Neural cell (in vitro differentiated cells): Measurements from ENCODE around the gene TCFL5. TPM values are rescaled to one million over a fixed set of nuclear protein-coding genes. Genes with fewer than 3 reads are reported as not detected.

Experiments
- H2AFZ ChIP-seq: fragments of 200-600, 300-800 bp; sonication (generic), shearing (Covaris generic); 2 replicates; pipeline ENCODE4 v1.6.0; 2014; ENCODE audit warnings: low read depth, mild to moderate bottlenecking, antibody characterized with exemption, low read length, moderate library complexity
- H3F3A ChIP-seq: fragments of 200-600 bp; shearing (Covaris generic); 2 replicates; pipeline ENCODE4 v1.6.1; 2016; ENCODE audit warnings: mild to moderate bottlenecking, moderate library complexity, mixed read lengths, antibody characterized with exemption, low read length; ENCODE audit not compliant: insufficient read depth, poor library complexity, severe bottlenecking
- H3K27ac ChIP-seq: fragments of 200-600, 300-800 bp; sonication (generic), shearing (Covaris generic); 2 replicates; pipeline ENCODE4 v1.5.1; 2014; ENCODE audit warnings: mild to moderate bottlenecking, low read length, moderate library complexity
- H3K27me3 ChIP-seq: fragments of 300-800, 200-600 bp; sonication (generic), shearing (Covaris generic); 2 replicates; pipeline ENCODE4 v1.6.0; 2014; ENCODE audit warnings: mild to moderate bottlenecking, low read depth, low read length, moderate library complexity; ENCODE audit not compliant: insufficient read depth
- H3K36me3 ChIP-seq: fragments of 300-800, 200-600 bp; sonication (generic), shearing (Covaris generic); 2 replicates; pipeline ENCODE4 v1.5.1; 2014; ENCODE audit warnings: mild to moderate bottlenecking, antibody characterized with exemption, low read length, moderate library complexity; ENCODE audit not compliant: insufficient read depth
- H3K4me2 ChIP-seq: fragments of 300-800, 200-600 bp; sonication (generic), shearing (Covaris generic); 2 replicates; pipeline ENCODE4 v1.6.0; 2014; ENCODE audit warnings: mild to moderate bottlenecking, low read length
- H3K4me3 ChIP-seq: fragments of 300-800, 200-600 bp; sonication (generic), shearing (Covaris generic); 2 replicates; pipeline ENCODE4 v1.5.1; 2014; ENCODE audit warnings: mild to moderate bottlenecking, low read length, moderate library complexity
- H3K79me2 ChIP-seq: fragments of 200-600 bp; shearing (Covaris generic); replicated peaks from 2 replicates; pipeline ENCODE4 v1.6.0; 2014; ENCODE audit warnings: mild to moderate bottlenecking, low read length, moderate library complexity; ENCODE audit not compliant: insufficient read depth
- H3K9ac ChIP-seq: fragments of 300-800, 200-600 bp; sonication (generic), shearing (Covaris generic); 2 replicates; pipeline ENCODE4 v1.6.1; 2016; ENCODE audit warnings: mild to moderate bottlenecking, low read length, mixed read lengths
- H3K9me2 ChIP-seq: fragments of 200-600 bp; shearing (Covaris generic); 2 replicates; pipeline ENCODE4 v1.6.1; 2016; ENCODE audit warnings: mild to moderate bottlenecking, low read length, mixed read lengths; ENCODE audit not compliant: insufficient read depth
- H3K9me3 ChIP-seq: fragments of 200-600, 300-800 bp; sonication (generic), shearing (Covaris generic); 2 replicates; pipeline ENCODE4 v1.6.1; 2016; ENCODE audit warnings: mild to moderate bottlenecking, mixed run types, low read length, moderate library complexity, mixed read lengths
- H4K20me1 ChIP-seq: fragments of 200-600 bp; shearing (Covaris generic); 2 replicates; pipeline ENCODE4 v1.6.1; 2016; ENCODE audit warnings: mild to moderate bottlenecking, mixed run types; ENCODE audit not compliant: insufficient read depth
- EP300 ChIP-seq: fragments of 450-650 bp; conservative IDR thresholded peaks from 2 replicates; pipeline ENCODE4 v1.6.1; 2014; ENCODE audit warnings: antibody characterized with exemption, mild to moderate bottlenecking, moderate library complexity; ENCODE audit not compliant: poor library complexity, severe bottlenecking
- EZH2 ChIP-seq: fragments of 200-600, 300-800 bp; shearing (Covaris generic), sonication (generic); IDR thresholded peaks from 2 replicates; pipeline ENCODE4 v1.6.1; 2014; ENCODE audit warnings: antibody characterized with exemption, low read length, borderline replicate concordance, mild to moderate bottlenecking; ENCODE audit not compliant: insufficient read depth, poor library complexity, severe bottlenecking
- MXI1 ChIP-seq: fragments of 450-650 bp; conservative IDR thresholded peaks from 2 replicates; pipeline ENCODE4 v1.6.1; 2014; ENCODE audit warnings: antibody characterized with exemption, mild to moderate bottlenecking; ENCODE audit not compliant: poor library complexity, severe bottlenecking
- POLR2AphosphoS5 ChIP-seq: IDR thresholded peaks from 2 replicates; pipeline ENCODE4 v1.6.1; 2012
- RAD21 ChIP-seq: fragments of 450-650 bp; conservative IDR thresholded peaks from 2 replicates; pipeline ENCODE4 v1.6.1; 2014; ENCODE audit warnings: antibody characterized with exemption, mild to moderate bottlenecking, moderate library complexity
- SMC3 ChIP-seq: fragments of 450-650 bp; conservative IDR thresholded peaks from 2 replicates; pipeline ENCODE4 v1.6.1; 2014; ENCODE audit warnings: antibody characterized with exemption, mild to moderate bottlenecking, moderate library complexity; ENCODE audit not compliant: poor library complexity
- TAF1 ChIP-seq: IDR thresholded peaks from 2 replicates; pipeline ENCODE4 v1.6.1; 2012; ENCODE audit warnings: low read depth
- polyA plus RNA-seq: library from polyadenylated mRNA; depleted of rRNA; stranded (reverse); fragments of >200 nt; gene quantifications from 2 replicates; pipeline ENCODE4 v1.2.3, GENCODE V29; 2014
- TF ChIP-seq, protein P1 (sequence below): IDR thresholded peaks from 2 replicates; pipeline ENCODE4 v1.6.1; 2012; ENCODE audit warnings: borderline replicate concordance
- TF ChIP-seq, protein P2 (sequence below): fragments of 450-650 bp; IDR thresholded peaks from 2 replicates; pipeline ENCODE4 v1.5.1; 2014; ENCODE audit warnings: antibody characterized with exemption, mild to moderate bottlenecking, moderate library complexity; ENCODE audit not compliant: poor library complexity, severe bottlenecking

Gene TCFL5
- polyA plus RNA-seq, 1 donor from 2014 or later, result 9.8 TPM

DNA sequence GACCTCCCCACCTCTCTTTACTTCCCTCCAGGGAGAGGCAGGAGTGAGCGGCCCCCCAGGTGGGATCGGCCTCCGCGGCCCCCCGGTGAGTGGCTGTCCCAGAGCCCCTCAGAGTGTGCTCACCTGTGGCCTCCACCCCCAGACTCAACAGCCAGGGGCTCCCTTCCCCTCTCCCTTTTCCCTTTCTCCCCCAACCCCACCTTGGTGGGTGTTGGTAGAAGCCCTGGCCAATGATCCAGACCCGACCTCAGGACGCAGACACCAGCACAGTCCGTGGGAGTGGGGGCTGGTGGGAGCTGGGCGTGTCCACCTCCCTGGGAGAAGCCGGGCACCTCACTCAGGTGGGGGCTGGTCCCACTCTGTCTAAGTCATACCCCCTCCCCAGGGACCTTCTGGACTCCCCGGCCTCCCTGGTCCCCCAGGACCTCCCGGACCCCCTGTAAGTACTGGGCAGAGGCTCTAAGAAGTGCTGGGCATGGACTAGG lies 39.9 kb downstream of the TCFL5 start:
- H3K27ac ChIP-seq, result no peak overlapping the region
- H3K36me3 ChIP-seq, result no peaks in the 10 kb centered on the region

DNA sequence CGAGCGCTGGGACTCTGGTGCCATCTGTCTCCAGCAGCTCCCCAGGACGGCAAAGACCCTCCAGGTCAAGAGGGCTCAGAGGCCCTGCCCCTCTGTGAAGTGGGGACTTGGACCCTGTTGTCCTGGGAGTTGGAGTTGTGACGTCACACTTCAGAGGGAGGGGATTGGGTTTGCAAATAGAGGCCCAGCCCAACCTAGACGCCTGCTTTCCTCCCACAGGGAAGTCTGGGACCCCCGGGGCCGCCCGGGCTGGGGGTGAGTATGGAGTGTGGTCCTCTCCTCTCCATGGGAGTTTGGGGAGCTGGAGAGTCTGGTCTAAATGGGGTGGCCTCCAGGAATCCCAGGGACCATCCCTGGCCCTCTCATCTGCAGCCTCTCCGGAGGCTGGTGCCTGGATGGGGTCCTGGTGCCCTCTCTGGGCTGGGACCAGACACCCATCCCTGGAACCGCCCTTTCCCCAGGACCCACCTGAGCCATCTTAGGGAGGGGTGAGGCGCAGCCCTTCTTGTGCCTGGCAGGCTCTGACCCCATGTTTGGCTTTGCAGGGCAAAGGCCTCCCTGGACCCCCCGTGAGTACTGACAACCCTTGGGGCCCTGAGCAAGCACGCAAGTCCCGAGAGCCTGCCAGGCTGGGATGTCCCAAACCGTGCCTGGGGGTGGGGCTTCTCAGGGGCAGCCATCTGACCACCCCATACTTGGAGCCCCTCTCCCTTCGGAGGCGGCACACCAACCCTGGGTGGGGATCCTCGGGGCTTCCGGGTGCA lies 40.5 kb downstream of the TCFL5 start:
- Histone ChIP-seq H3K27ac (no peak overlapping the region), H3K4me3 (no peak overlapping the region), H3F3A (no peaks in the 10 kb centered on the region), H3K9me2 (no peaks in the 10 kb centered on the region), H3K9me3 (no peaks in the 10 kb centered on the region), H2AFZ (no peak overlapping the region), H4K20me1 (no peaks in the 10 kb centered on the region), H3K27me3 (peaks cover 17% of the 10 kb centered on the region), H3K4me2 (no peak overlapping the region), H3K36me3 (no peaks in the 10 kb centered on the region), H3K9ac (no peak overlapping the region), H3K79me2 (no peaks in the 10 kb centered on the region)
- TF ChIP-seq RAD21 (no peak), EP300 (no peak), SMC3 (no peak), POLR2AphosphoS5 (no peak)
- TF ChIP-seq, protein P1, sequence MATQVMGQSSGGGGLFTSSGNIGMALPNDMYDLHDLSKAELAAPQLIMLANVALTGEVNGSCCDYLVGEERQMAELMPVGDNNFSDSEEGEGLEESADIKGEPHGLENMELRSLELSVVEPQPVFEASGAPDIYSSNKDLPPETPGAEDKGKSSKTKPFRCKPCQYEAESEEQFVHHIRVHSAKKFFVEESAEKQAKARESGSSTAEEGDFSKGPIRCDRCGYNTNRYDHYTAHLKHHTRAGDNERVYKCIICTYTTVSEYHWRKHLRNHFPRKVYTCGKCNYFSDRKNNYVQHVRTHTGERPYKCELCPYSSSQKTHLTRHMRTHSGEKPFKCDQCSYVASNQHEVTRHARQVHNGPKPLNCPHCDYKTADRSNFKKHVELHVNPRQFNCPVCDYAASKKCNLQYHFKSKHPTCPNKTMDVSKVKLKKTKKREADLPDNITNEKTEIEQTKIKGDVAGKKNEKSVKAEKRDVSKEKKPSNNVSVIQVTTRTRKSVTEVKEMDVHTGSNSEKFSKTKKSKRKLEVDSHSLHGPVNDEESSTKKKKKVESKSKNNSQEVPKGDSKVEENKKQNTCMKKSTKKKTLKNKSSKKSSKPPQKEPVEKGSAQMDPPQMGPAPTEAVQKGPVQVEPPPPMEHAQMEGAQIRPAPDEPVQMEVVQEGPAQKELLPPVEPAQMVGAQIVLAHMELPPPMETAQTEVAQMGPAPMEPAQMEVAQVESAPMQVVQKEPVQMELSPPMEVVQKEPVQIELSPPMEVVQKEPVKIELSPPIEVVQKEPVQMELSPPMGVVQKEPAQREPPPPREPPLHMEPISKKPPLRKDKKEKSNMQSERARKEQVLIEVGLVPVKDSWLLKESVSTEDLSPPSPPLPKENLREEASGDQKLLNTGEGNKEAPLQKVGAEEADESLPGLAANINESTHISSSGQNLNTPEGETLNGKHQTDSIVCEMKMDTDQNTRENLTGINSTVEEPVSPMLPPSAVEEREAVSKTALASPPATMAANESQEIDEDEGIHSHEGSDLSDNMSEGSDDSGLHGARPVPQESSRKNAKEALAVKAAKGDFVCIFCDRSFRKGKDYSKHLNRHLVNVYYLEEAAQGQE, result no peak
- TF ChIP-seq, protein P2, sequence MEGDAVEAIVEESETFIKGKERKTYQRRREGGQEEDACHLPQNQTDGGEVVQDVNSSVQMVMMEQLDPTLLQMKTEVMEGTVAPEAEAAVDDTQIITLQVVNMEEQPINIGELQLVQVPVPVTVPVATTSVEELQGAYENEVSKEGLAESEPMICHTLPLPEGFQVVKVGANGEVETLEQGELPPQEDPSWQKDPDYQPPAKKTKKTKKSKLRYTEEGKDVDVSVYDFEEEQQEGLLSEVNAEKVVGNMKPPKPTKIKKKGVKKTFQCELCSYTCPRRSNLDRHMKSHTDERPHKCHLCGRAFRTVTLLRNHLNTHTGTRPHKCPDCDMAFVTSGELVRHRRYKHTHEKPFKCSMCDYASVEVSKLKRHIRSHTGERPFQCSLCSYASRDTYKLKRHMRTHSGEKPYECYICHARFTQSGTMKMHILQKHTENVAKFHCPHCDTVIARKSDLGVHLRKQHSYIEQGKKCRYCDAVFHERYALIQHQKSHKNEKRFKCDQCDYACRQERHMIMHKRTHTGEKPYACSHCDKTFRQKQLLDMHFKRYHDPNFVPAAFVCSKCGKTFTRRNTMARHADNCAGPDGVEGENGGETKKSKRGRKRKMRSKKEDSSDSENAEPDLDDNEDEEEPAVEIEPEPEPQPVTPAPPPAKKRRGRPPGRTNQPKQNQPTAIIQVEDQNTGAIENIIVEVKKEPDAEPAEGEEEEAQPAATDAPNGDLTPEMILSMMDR, result no peak

More for the DNA sequence above, 39.9 kb downstream of the TCFL5 start:
- Histone ChIP-seq H3K4me3 (no peak overlapping the region), H4K20me1 (no peaks in the 10 kb centered on the region), H3K9ac (no peak overlapping the region), H3K27me3 (peaks cover 11% of the 10 kb centered on the region), H3K79me2 (no peaks in the 10 kb centered on the region), H3F3A (no peaks in the 10 kb centered on the region), H3K9me3 (no peaks in the 10 kb centered on the region), H3K4me2 (no peak overlapping the region), H2AFZ (no peak overlapping the region), H3K9me2 (no peaks in the 10 kb centered on the region)
- TF ChIP-seq EZH2 (no peak), SMC3 (no peak), POLR2AphosphoS5 (no peak), MXI1 (no peak), TAF1 (no peak), RAD21 (no peak), EP300 (no peak)
- TF ChIP-seq, protein P2, result no peak
- TF ChIP-seq, protein P1, result no peak
